WTC11 (cell line): ENCODE measurements around the gene IPCEF1. TPM values are rescaled to one million over a fixed set of nuclear protein-coding genes. Genes with fewer than 3 reads are reported as not detected.

ENCODE experiments used
- ATAC-seq: fragments of 200-7000 bp; cut with Tn5 transposase; 2 replicates; pipeline ENCODE4 v1.10.0; 2021; ENCODE audit warnings: mild to moderate bottlenecking, moderate library complexity
- CTCF ChIA-PET: fragments of 300-600 bp; sonication (Branson Sonifier 250); formaldehyde crosslinking; loops from one replicate; lab custom pipeline; 2021; ENCODE audit warnings: antibody characterized with exemption; lab: Charles Lee
- POLR2A ChIA-PET: fragments of 350-600 bp; sonication (Branson Sonifier 250); formaldehyde crosslinking; loops from one replicate; lab custom pipeline; 2021; ENCODE audit warnings: antibody characterized with exemption; lab: Charles Lee
- DNase-seq: peaks from one replicate; pipeline ENCODE4 v3.0.0; 2021; ENCODE audit warnings: low spot score
- H3K27ac Mint-ChIP-seq: 2 replicates; pipeline ENCODE4 v1.8.0; 2021; ENCODE audit warnings: mixed read lengths
- H3K27me3 Mint-ChIP-seq: 2 replicates; pipeline ENCODE4 v1.8.0; 2021; ENCODE audit warnings: low read depth, mild to moderate bottlenecking, moderate library complexity, mixed read lengths
- H3K36me3 Mint-ChIP-seq: 2 replicates; pipeline ENCODE4 v1.8.0; 2021; ENCODE audit warnings: mixed read lengths
- H3K4me1 Mint-ChIP-seq: 2 replicates; pipeline ENCODE4 v1.8.0; 2022; ENCODE audit warnings: mixed read lengths
- H3K4me3 Mint-ChIP-seq: 2 replicates; pipeline ENCODE4 v1.8.0; 2021; ENCODE audit warnings: mild to moderate bottlenecking, moderate library complexity, mixed read lengths
- H3K9me3 Mint-ChIP-seq: 2 replicates; pipeline ENCODE4 v1.8.0; 2021; ENCODE audit warnings: mixed read lengths
- ATF1 ChIP-seq: sonication (generic); formaldehyde crosslinking; IDR thresholded peaks from 2 replicates; pipeline ENCODE4 v1.8.1; 2023; ENCODE audit warnings: mild to moderate bottlenecking, moderate library complexity, missing genetic modification reagents
- ATF2 ChIP-seq: sonication (generic); formaldehyde crosslinking; IDR thresholded peaks from 2 replicates; pipeline ENCODE4 v1.8.1; 2022; ENCODE audit warnings: low read depth, missing genetic modification reagents, borderline replicate concordance
- EMX1 ChIP-seq: fragments of 250-450 bp; sonication (Bioruptor Pico); IDR thresholded peaks from 2 replicates; pipeline ENCODE4 v1.8.0; 2021; ENCODE audit warnings: mild to moderate bottlenecking
- ESRRA ChIP-seq: sonication (generic); formaldehyde crosslinking; IDR thresholded peaks from 2 replicates; pipeline ENCODE4 v1.8.1; 2022; ENCODE audit warnings: mild to moderate bottlenecking, missing genetic modification reagents, borderline replicate concordance
- ETV6 ChIP-seq: sonication (generic); formaldehyde crosslinking; IDR thresholded peaks from 2 replicates; pipeline ENCODE4 v1.8.1; 2022; ENCODE audit warnings: mild to moderate bottlenecking, missing genetic modification reagents
- GABPB1 ChIP-seq: sonication (generic); formaldehyde crosslinking; IDR thresholded peaks from 2 replicates; pipeline ENCODE4 v1.8.1; 2023; ENCODE audit warnings: mild to moderate bottlenecking, missing genetic modification reagents
- HMGA2 ChIP-seq: fragments of 250-450 bp; sonication (Bioruptor Pico); IDR thresholded peaks from 2 replicates; pipeline ENCODE4 v1.4.0; 2021; ENCODE audit warnings: mild to moderate bottlenecking, moderate library complexity
- JAZF1 ChIP-seq: fragments of 250-450 bp; sonication (Bioruptor Pico); IDR thresholded peaks from 2 replicates; pipeline ENCODE4 v1.9.0; 2021; ENCODE audit warnings: moderate library complexity, mild to moderate bottlenecking, inconsistent platforms
- MAX ChIP-seq: sonication (generic); formaldehyde crosslinking; IDR thresholded peaks from 2 replicates; pipeline ENCODE4 v1.8.0; 2022; ENCODE audit warnings: mild to moderate bottlenecking, missing genetic modification reagents
- MLX ChIP-seq: sonication (generic); formaldehyde crosslinking; IDR thresholded peaks from 2 replicates; pipeline ENCODE4 v1.8.1; 2023; ENCODE audit warnings: mild to moderate bottlenecking, missing genetic modification reagents, moderate library complexity
- MXD4 ChIP-seq: fragments of 250-450 bp; sonication (Bioruptor Pico); IDR thresholded peaks from 2 replicates; pipeline ENCODE4 v1.8.0; 2021; ENCODE audit warnings: mild to moderate bottlenecking, moderate library complexity, borderline replicate concordance
- RELA ChIP-seq: sonication (generic); formaldehyde crosslinking; IDR thresholded peaks from 2 replicates; pipeline ENCODE4 v1.8.1; 2022; ENCODE audit warnings: missing genetic modification reagents, mild to moderate bottlenecking, borderline replicate concordance
- SMAD3 ChIP-seq: sonication (generic); formaldehyde crosslinking; IDR thresholded peaks from 2 replicates; pipeline ENCODE4 v1.8.0; 2022; ENCODE audit warnings: missing genetic modification reagents, mild to moderate bottlenecking, borderline replicate concordance
- TEAD1 ChIP-seq: sonication (generic); formaldehyde crosslinking; IDR thresholded peaks from 2 replicates; pipeline ENCODE4 v1.8.0; 2022; ENCODE audit warnings: mild to moderate bottlenecking, missing genetic modification reagents
- TEAD4 ChIP-seq: sonication (generic); formaldehyde crosslinking; IDR thresholded peaks from 2 replicates; pipeline ENCODE4 v1.8.0; 2022; ENCODE audit warnings: mild to moderate bottlenecking, missing genetic modification reagents
- TP53 ChIP-seq: sonication (generic); formaldehyde crosslinking; IDR thresholded peaks from 2 replicates; pipeline ENCODE4 v1.8.1; 2023; ENCODE audit warnings: mild to moderate bottlenecking, missing genetic modification reagents
- ZNF121 ChIP-seq: sonication (generic); formaldehyde crosslinking; IDR thresholded peaks from 2 replicates; pipeline ENCODE4 v1.8.0; 2023; ENCODE audit warnings: missing genetic modification reagents
- ZNF317 ChIP-seq: sonication (generic); formaldehyde crosslinking; IDR thresholded peaks from 2 replicates; pipeline ENCODE4 v1.8.1; 2023; ENCODE audit warnings: low read depth, mild to moderate bottlenecking, moderate library complexity, missing genetic modification reagents, borderline replicate concordance
- total RNA-seq: library from RNA; stranded (reverse); gene quantifications from 3 replicates; pipeline ENCODE4 v1.2.3, GENCODE V29; 2021
- TF ChIP-seq, protein P1 (sequence below): sonication (generic); formaldehyde crosslinking; IDR thresholded peaks from 2 replicates; pipeline ENCODE4 v1.8.1; 2022; ENCODE audit warnings: low read depth, mild to moderate bottlenecking, moderate library complexity, missing genetic modification reagents, borderline replicate concordance
- TF ChIP-seq, protein P2 (sequence below): sonication (generic); formaldehyde crosslinking; IDR thresholded peaks from 2 replicates; pipeline ENCODE4 v1.8.0; 2022; ENCODE audit warnings: mild to moderate bottlenecking, missing genetic modification reagents

Gene IPCEF1
- total RNA-seq, 1 experiment from 2014 or later, result 1.3 TPM

- no peaks in the 10 kb centered on the region for H3K36me3 Mint-ChIP-seq
- no peak for DNase-seq
- no peak for TF ChIP-seq ATF1 (CRISPR knock-in tag)
- no peak for TF ChIP-seq ESRRA
- TF ChIP-seq TP53 (CRISPR knock-in tag), result no peak
- TF ChIP-seq GABPB1 (CRISPR knock-in tag), result no peak
- no peak for TF ChIP-seq ZNF317 (CRISPR knock-in tag)
- no peak for TF ChIP-seq MAX (CRISPR knock-in tag)
- no peak for TF ChIP-seq ZNF121 (CRISPR knock-in tag)
- TF ChIP-seq TEAD1 (CRISPR knock-in tag), result no peak
- no peak for TF ChIP-seq HMGA2 (CRISPR knock-in tag)
- no peak for TF ChIP-seq ATF2 (CRISPR knock-in tag)
- no peak for TF ChIP-seq RELA (CRISPR knock-in tag)
- TF ChIP-seq, all 79 proteins: peak for 0
- ChIA-PET POLR2A (no interaction called here), CTCF (no interaction called here)
- H3K9me3 Mint-ChIP-seq, result peaks cover 5% of the 10 kb centered on the region; the same call in 1 of the 2 replicates
- H3K27me3 Mint-ChIP-seq, result no peaks in the 10 kb centered on the region
- no peak for ATAC-seq
- H3K4me1 Mint-ChIP-seq, result peaks cover 8% of the 10 kb centered on the region; the same call in 1 of the 2 replicates
- no peak overlapping the region for H3K4me3 Mint-ChIP-seq
- no peak overlapping the region for H3K27ac Mint-ChIP-seq
Measured at GRCh38 chr6:154297210-154297609, 59.4 kb downstream of the IPCEF1 start.

- ChIA-PET CTCF (no interaction called here), POLR2A (no interaction called here)
- DNase-seq, result no peak
- ATAC-seq, result no peak
- no peaks in the 10 kb centered on the region for H3K36me3 Mint-ChIP-seq
- H3K4me1 Mint-ChIP-seq, result peaks cover 8% of the 10 kb centered on the region; the same call in 1 of the 2 replicates
- H3K4me3 Mint-ChIP-seq, result no peak overlapping the region
- H3K27me3 Mint-ChIP-seq, result no peaks in the 10 kb centered on the region
- TF ChIP-seq, protein P1, sequence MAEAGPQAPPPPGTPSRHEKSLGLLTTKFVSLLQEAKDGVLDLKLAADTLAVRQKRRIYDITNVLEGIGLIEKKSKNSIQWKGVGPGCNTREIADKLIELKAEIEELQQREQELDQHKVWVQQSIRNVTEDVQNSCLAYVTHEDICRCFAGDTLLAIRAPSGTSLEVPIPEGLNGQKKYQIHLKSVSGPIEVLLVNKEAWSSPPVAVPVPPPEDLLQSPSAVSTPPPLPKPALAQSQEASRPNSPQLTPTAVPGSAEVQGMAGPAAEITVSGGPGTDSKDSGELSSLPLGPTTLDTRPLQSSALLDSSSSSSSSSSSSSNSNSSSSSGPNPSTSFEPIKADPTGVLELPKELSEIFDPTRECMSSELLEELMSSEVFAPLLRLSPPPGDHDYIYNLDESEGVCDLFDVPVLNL (CRISPR knock-in tag), result no peak
- TF ChIP-seq MLX (CRISPR knock-in tag) (no peak), ETV6 (CRISPR knock-in tag) (no peak), SMAD3 (CRISPR knock-in tag) (no peak)
- TF ChIP-seq, protein P2, sequence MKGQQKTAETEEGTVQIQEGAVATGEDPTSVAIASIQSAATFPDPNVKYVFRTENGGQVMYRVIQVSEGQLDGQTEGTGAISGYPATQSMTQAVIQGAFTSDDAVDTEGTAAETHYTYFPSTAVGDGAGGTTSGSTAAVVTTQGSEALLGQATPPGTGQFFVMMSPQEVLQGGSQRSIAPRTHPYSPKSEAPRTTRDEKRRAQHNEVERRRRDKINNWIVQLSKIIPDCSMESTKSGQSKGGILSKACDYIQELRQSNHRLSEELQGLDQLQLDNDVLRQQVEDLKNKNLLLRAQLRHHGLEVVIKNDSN (CRISPR knock-in tag), result no peak
- no peak overlapping the region for H3K27ac Mint-ChIP-seq
- peaks cover 8% of the 10 kb centered on the region for H3K9me3 Mint-ChIP-seq
Measured at GRCh38 chr6:154295733-154296132, 60.9 kb downstream of the IPCEF1 start.

DNA sequence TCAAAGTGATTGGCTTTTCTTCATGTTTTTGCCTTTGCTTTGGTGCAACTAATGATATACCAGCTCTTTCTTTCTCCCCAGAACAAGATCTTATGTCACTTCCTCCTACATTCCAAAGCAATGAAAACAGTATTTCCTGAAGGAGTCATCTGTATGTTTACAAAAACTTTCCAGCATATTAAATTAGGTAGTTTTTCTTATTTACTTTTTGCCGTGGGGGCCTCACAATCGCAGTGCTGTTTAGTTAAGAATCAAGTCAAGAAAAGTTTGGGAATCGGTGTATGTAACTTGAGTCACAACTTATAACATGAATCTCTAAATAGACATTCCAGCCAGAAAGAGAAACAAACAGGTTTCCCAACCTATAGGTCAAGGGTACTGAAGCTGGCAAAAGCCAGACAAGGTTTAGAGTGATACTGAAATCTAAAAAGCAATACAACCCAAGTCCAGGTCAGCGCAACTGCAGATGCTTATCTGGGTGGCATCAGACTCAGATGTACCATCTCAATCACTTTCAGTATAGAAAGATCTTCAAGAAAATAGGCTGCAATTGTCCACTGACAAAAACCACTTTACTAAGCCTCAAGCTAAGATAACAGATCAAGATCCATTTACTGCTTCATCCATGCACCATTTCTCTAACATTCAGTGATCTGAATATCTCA, 63.6 kb downstream of the IPCEF1 start:
- Mint-ChIP-seq H3K4me1 (peaks cover 8% of the 10 kb centered on the region; the same call in 1 of the 2 replicates), H3K27ac (no peak overlapping the region), H3K4me3 (no peak overlapping the region), H3K36me3 (peaks cover 3% of the 10 kb centered on the region; the same call in 1 of the 2 replicates), H3K9me3 (peaks cover 15% of the 10 kb centered on the region), H3K27me3 (no peaks in the 10 kb centered on the region)
- ChIA-PET CTCF (no interaction called here), POLR2A (no interaction called here)
- TF ChIP-seq TP53 (CRISPR knock-in tag), result no peak
- no peak for TF ChIP-seq MXD4 (CRISPR knock-in tag)
- no peak for TF ChIP-seq EMX1 (CRISPR knock-in tag)
- TF ChIP-seq JAZF1, result no peak
- TF ChIP-seq TEAD4 (CRISPR knock-in tag), result no peak
- ATAC-seq (no peak), DNase-seq (no peak)
